Astrocyte (in vitro differentiated cells and primary cell): ENCODE results near the gene STAT3. TPM values are rescaled to one million over a fixed set of nuclear protein-coding genes. Genes with fewer than 3 reads are reported as not detected.

Experiments used
- DNase-seq: peaks from one replicate; pipeline ENCODE4 v3.0.0-alpha.2; 2010; ENCODE audit warnings: low read depth
- FAIRE-seq: peaks from 2 replicates; lab custom pipeline; 2011; peaks lifted over from hg19 to GRCh38; lab: Jason Lieb, UNC
- H2AFZ ChIP-seq: 2 replicates; pipeline ENCODE4 v1.6.0; 2012; ENCODE audit warnings: low read depth, low read length, inconsistent platforms
- H3K27ac ChIP-seq: 2 replicates; pipeline ENCODE4 v1.5.1; 2011; ENCODE audit warnings: low read depth, low read length, inconsistent platforms
- H3K27me3 ChIP-seq: 2 replicates; pipeline ENCODE4 v1.6.0; 2011; ENCODE audit warnings: low read length, inconsistent platforms; ENCODE audit not compliant: insufficient read depth
- H3K36me3 ChIP-seq: 2 replicates; pipeline ENCODE4 v1.5.1; 2011; ENCODE audit warnings: low read length, inconsistent platforms; ENCODE audit not compliant: insufficient read depth
- H3K4me1 ChIP-seq: 2 replicates; pipeline ENCODE4 v1.5.1; 2011; ENCODE audit warnings: low read length, inconsistent platforms; ENCODE audit not compliant: insufficient read depth
- H3K4me2 ChIP-seq: 2 replicates; pipeline ENCODE4 v1.6.0; 2012; ENCODE audit warnings: low read length, inconsistent platforms
- H3K4me3 ChIP-seq: 2 replicates; pipeline ENCODE4 v1.5.1; 2011; ENCODE audit warnings: low read depth, mild to moderate bottlenecking, low read length, inconsistent platforms; ENCODE audit not compliant: insufficient read depth
- H3K79me2 ChIP-seq: 2 replicates; pipeline ENCODE4 v1.6.0; 2012; ENCODE audit warnings: mild to moderate bottlenecking, low read length, inconsistent platforms; ENCODE audit not compliant: insufficient read depth
- H3K9ac ChIP-seq: 2 replicates; pipeline ENCODE4 v1.6.0; 2012; ENCODE audit warnings: mild to moderate bottlenecking, low read length, inconsistent platforms
- H3K9me3 ChIP-seq: 2 replicates; pipeline ENCODE4 v1.5.1; 2012; ENCODE audit warnings: low read depth, mild to moderate bottlenecking, low read length, inconsistent platforms; ENCODE audit not compliant: insufficient read depth
- H4K20me1 ChIP-seq: 2 replicates; pipeline ENCODE4 v1.6.0; 2012; ENCODE audit warnings: low read length, inconsistent platforms; ENCODE audit not compliant: insufficient read depth
- H3K27ac Mint-ChIP-seq: one replicate; pipeline ENCODE4 v1.8.0; 2021; ENCODE audit warnings: mild to moderate bottlenecking, mixed read lengths; ENCODE audit not compliant: unreplicated experiment
- H3K27me3 Mint-ChIP-seq: one replicate; pipeline ENCODE4 v1.8.0; 2021; ENCODE audit warnings: low read depth, mixed read lengths; ENCODE audit not compliant: unreplicated experiment
- H3K36me3 Mint-ChIP-seq: one replicate; pipeline ENCODE4 v1.8.0; 2021; ENCODE audit warnings: low read depth, mixed read lengths; ENCODE audit not compliant: unreplicated experiment
- H3K4me1 Mint-ChIP-seq: one replicate; pipeline ENCODE4 v1.8.0; 2021; ENCODE audit warnings: low read depth, mixed read lengths; ENCODE audit not compliant: unreplicated experiment
- H3K4me3 Mint-ChIP-seq: one replicate; pipeline ENCODE4 v1.8.0; 2021; ENCODE audit warnings: mild to moderate bottlenecking, moderate library complexity, mixed read lengths; ENCODE audit not compliant: unreplicated experiment
- H3K9me3 Mint-ChIP-seq: one replicate; pipeline ENCODE4 v1.8.0; 2021; ENCODE audit warnings: mild to moderate bottlenecking, mixed read lengths; ENCODE audit not compliant: unreplicated experiment
- CTCF ChIP-seq: IDR thresholded peaks from 2 replicates; pipeline ENCODE4 v1.5.1; 2011; ENCODE audit warnings: low read depth, mild to moderate bottlenecking, inconsistent platforms, low read length, moderate library complexity; ENCODE audit not compliant: insufficient read depth
- EZH2 ChIP-seq: IDR thresholded peaks from 2 replicates; pipeline ENCODE4 v1.6.1; 2012; ENCODE audit warnings: mild to moderate bottlenecking, low read length, inconsistent platforms; ENCODE audit not compliant: insufficient read depth
- total RNA-seq: library from RNA; stranded (reverse); gene quantifications from 2 replicates; pipeline ENCODE4 v1.2.1, GENCODE V29; 2021

The STAT3 gene
- total RNA-seq, 1 donor from 2014 or later: 145 TPM

DNA sequence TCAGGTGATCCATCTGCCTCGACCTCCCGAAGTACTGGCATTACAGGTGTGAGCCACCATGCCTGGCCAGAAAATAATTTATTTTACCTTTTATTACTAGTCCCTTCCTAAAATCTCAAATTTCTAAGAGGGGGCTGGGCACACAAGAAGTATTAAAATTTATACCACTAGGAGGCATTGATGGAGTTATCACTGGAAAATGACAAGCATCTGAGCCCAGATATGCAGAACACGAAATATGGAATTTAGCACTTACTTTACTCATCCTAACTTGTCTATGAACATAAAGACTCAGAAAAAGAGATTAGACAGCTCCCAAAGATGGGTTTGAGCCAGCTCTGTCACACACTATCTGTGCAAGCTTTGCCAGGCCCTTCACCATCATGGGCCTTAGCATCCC is 53.6 kb downstream of the STAT3 start:
- no peak overlapping the region for H3K4me2 ChIP-seq
- Mint-ChIP-seq H3K36me3 (peaks cover 25% of the 10 kb centered on the region), H3K9me3 (no peaks in the 10 kb centered on the region), H3K27ac (no peak overlapping the region), H3K27me3 (no peaks in the 10 kb centered on the region), H3K4me1 (peaks cover 6% of the 10 kb centered on the region), H3K4me3 (no peak overlapping the region)
- peaks cover 52% of the 10 kb centered on the region for H3K36me3 ChIP-seq
- no peak overlapping the region for H3K27ac ChIP-seq
- FAIRE-seq (no peak), DNase-seq (no peak)
- H3K79me2 ChIP-seq: no peaks in the 10 kb centered on the region
- no peaks in the 10 kb centered on the region for H3K9me3 ChIP-seq
- H3K27me3 ChIP-seq: no peaks in the 10 kb centered on the region
- peaks cover 34% of the 10 kb centered on the region for H4K20me1 ChIP-seq
- no peak overlapping the region for H3K9ac ChIP-seq
- H3K4me3 ChIP-seq: no peak overlapping the region
- H2AFZ ChIP-seq: no peak overlapping the region
- TF ChIP-seq EZH2: no peak
- no peak for TF ChIP-seq CTCF
- H3K4me1 ChIP-seq: peaks cover 5% of the 10 kb centered on the region

- Histone ChIP-seq H3K27ac (no peak overlapping the region), H3K36me3 (peaks cover 50% of the 10 kb centered on the region)
- no peak overlapping the region for H3K27ac Mint-ChIP-seq
Observed at GRCh38 chr17:42333053-42333452, 55.2 kb downstream of the STAT3 start.

More at GRCh38 chr17:42333053-42333452, 55.2 kb downstream of the STAT3 start:
- Histone ChIP-seq H3K4me2 (no peak overlapping the region), H3K4me3 (no peak overlapping the region), H4K20me1 (peaks cover 27% of the 10 kb centered on the region), H3K9ac (no peak overlapping the region), H3K4me1 (peaks cover 19% of the 10 kb centered on the region), H3K79me2 (no peaks in the 10 kb centered on the region), H3K9me3 (no peaks in the 10 kb centered on the region), H2AFZ (no peak overlapping the region), H3K27me3 (no peaks in the 10 kb centered on the region)
- peaks cover 19% of the 10 kb centered on the region for H3K4me1 Mint-ChIP-seq
- peaks cover 25% of the 10 kb centered on the region for H3K36me3 Mint-ChIP-seq
- FAIRE-seq: no peak
- no peak overlapping the region for H3K4me3 Mint-ChIP-seq
- no peak for DNase-seq
- H3K9me3 Mint-ChIP-seq: no peaks in the 10 kb centered on the region
- no peaks in the 10 kb centered on the region for H3K27me3 Mint-ChIP-seq
- TF ChIP-seq EZH2: no peak
- no peak for TF ChIP-seq CTCF
